ENCODE results near the gene NTHL1.

Gene NTHL1

GRCh38 chr16:2076072-2076865 is 28.6 kb upstream of the NTHL1 start:
- no peak overlapping the region for H3K27ac ChIP-seq (ENCODE audit: low read depth, low read length)
- no peaks in the 10 kb centered on the region for H3K79me2 ChIP-seq (ENCODE audit: control insufficient read depth, low read length)
- H3K4me1 ChIP-seq (ENCODE audit: control insufficient read depth, low read length) = no peaks in the 10 kb centered on the region
- H3K27me3 ChIP-seq (ENCODE audit: control insufficient read depth, low read length) = no peaks in the 10 kb centered on the region
- H3K4me2 ChIP-seq (ENCODE audit: low read length) = no peak overlapping the region
- TF ChIP-seq EZH2phosphoT487 (IDR thresholded peaks at IDR 0.05; ENCODE audit: borderline replicate concordance, low read length) (no peak), CTCF (IDR thresholded peaks at IDR 0.05; ENCODE audit: low read depth, low read length, poor library complexity, severe bottlenecking) (no peak)
- H3K9me2 ChIP-seq (replicated peaks; ENCODE audit: control insufficient read depth, low read length) = no peaks in the 10 kb centered on the region
- no peaks in the 10 kb centered on the region for H4K20me1 ChIP-seq (ENCODE audit: control insufficient read depth, insufficient read depth, low read depth, low read length)
- H3K4me3 ChIP-seq (ENCODE audit: low read length) = no peak overlapping the region
- H3K36me3 ChIP-seq (ENCODE audit: control insufficient read depth, low read length) = no peaks in the 10 kb centered on the region; the same call in 1 of the 2 replicates
- no peaks in the 10 kb centered on the region for H3F3A ChIP-seq (ENCODE audit: control insufficient read depth, insufficient read depth)
- no peaks in the 10 kb centered on the region for H3K9me3 ChIP-seq (ENCODE audit: control insufficient read depth, insufficient read depth, low read length)

GRCh38 chr16:2075631-2076030 is 28.0 kb upstream of the NTHL1 start:
- no peaks in the 10 kb centered on the region for H3K9me3 ChIP-seq (ENCODE audit: control insufficient read depth, insufficient read depth, low read length)
- no peaks in the 10 kb centered on the region; the same call in 1 of the 2 replicates for H3K36me3 ChIP-seq (ENCODE audit: control insufficient read depth, low read length)

GRCh38 chr16:2074071-2074470 is 26.4 kb upstream of the NTHL1 start:
- Histone ChIP-seq H3F3A (ENCODE audit: control insufficient read depth, insufficient read depth) (no peaks in the 10 kb centered on the region), H4K20me1 (ENCODE audit: control insufficient read depth, insufficient read depth, low read depth, low read length) (no peaks in the 10 kb centered on the region), H3K27me3 (ENCODE audit: control insufficient read depth, low read length) (no peaks in the 10 kb centered on the region), H3K9me2 (replicated peaks; ENCODE audit: control insufficient read depth, low read length) (no peaks in the 10 kb centered on the region), H3K36me3 (ENCODE audit: control insufficient read depth, low read length) (no peaks in the 10 kb centered on the region; the same call in 1 of the 2 replicates), H3K27ac (ENCODE audit: low read depth, low read length) (no peak overlapping the region), H3K9me3 (ENCODE audit: control insufficient read depth, insufficient read depth, low read length) (no peaks in the 10 kb centered on the region), H3K79me2 (ENCODE audit: control insufficient read depth, low read length) (no peaks in the 10 kb centered on the region), H3K4me1 (ENCODE audit: control insufficient read depth, low read length) (no peaks in the 10 kb centered on the region), H3K4me2 (ENCODE audit: low read length) (no peak overlapping the region), H3K4me3 (ENCODE audit: low read length) (no peak overlapping the region)
- no peak for TF ChIP-seq EZH2phosphoT487 (IDR thresholded peaks at IDR 0.05; ENCODE audit: borderline replicate concordance, low read length)
- no peak for TF ChIP-seq CTCF (IDR thresholded peaks at IDR 0.05; ENCODE audit: low read depth, low read length, poor library complexity, severe bottlenecking)

More at GRCh38 chr16:2075631-2076030, 28.0 kb upstream of the NTHL1 start:
- no peaks in the 10 kb centered on the region for H3K4me1 ChIP-seq (ENCODE audit: control insufficient read depth, low read length)
- H3K4me2 ChIP-seq (ENCODE audit: low read length) = no peak overlapping the region
- no peak overlapping the region for H3K4me3 ChIP-seq (ENCODE audit: low read length)
- H3K27me3 ChIP-seq (ENCODE audit: control insufficient read depth, low read length) = no peaks in the 10 kb centered on the region
- H3K79me2 ChIP-seq (ENCODE audit: control insufficient read depth, low read length) = no peaks in the 10 kb centered on the region
- no peaks in the 10 kb centered on the region for H4K20me1 ChIP-seq (ENCODE audit: control insufficient read depth, insufficient read depth, low read depth, low read length)
- H3K9me2 ChIP-seq (replicated peaks; ENCODE audit: control insufficient read depth, low read length) = no peaks in the 10 kb centered on the region
- TF ChIP-seq CTCF (IDR thresholded peaks at IDR 0.05; ENCODE audit: low read depth, low read length, poor library complexity, severe bottlenecking) = no peak
- no peak for TF ChIP-seq EZH2phosphoT487 (IDR thresholded peaks at IDR 0.05; ENCODE audit: borderline replicate concordance, low read length)
- no peak overlapping the region for H3K27ac ChIP-seq (ENCODE audit: low read depth, low read length)
- no peaks in the 10 kb centered on the region for H3F3A ChIP-seq (ENCODE audit: control insufficient read depth, insufficient read depth)

Measured in DOHH2 (cell line).